Trophoblast cell (in vitro differentiated cells and primary cell): ENCODE data around the gene KCNMA1.

Experiments
- DNase-seq, 2 donors: peaks; one replicate each; pipeline ENCODE4 v3.0.0-alpha.2; 2016
- H2AFZ ChIP-seq: 2 replicates; pipeline ENCODE4 v1.6.1; 2013; ENCODE audit warnings: low read length, moderate library complexity, mild to moderate bottlenecking; ENCODE audit not compliant: insufficient read depth, poor library complexity
- H2AK5ac ChIP-seq: 2 replicates; pipeline ENCODE4 v1.6.1; 2013; ENCODE audit warnings: mild to moderate bottlenecking, low read length
- H2BK120ac ChIP-seq: 2 replicates; pipeline ENCODE4 v1.6.1; 2013; ENCODE audit warnings: low read length, mild to moderate bottlenecking, moderate library complexity; ENCODE audit not compliant: insufficient read depth, poor library complexity
- H2BK12ac ChIP-seq: 2 replicates; pipeline ENCODE4 v1.6.1; 2013; ENCODE audit warnings: mild to moderate bottlenecking, low read length, moderate library complexity
- H2BK5ac ChIP-seq: 2 replicates; pipeline ENCODE4 v1.6.1; 2013; ENCODE audit warnings: low read length, low read depth, moderate library complexity, mild to moderate bottlenecking; ENCODE audit not compliant: poor library complexity
- H3K14ac ChIP-seq: 2 replicates; pipeline ENCODE4 v1.6.1; 2013; ENCODE audit warnings: mild to moderate bottlenecking, low read length
- H3K18ac ChIP-seq: 2 replicates; pipeline ENCODE4 v1.6.1; 2013; ENCODE audit warnings: mild to moderate bottlenecking, low read length
- H3K23ac ChIP-seq: 2 replicates; pipeline ENCODE4 v1.6.1; 2013; ENCODE audit warnings: low read length
- H3K27ac ChIP-seq: 2 replicates; pipeline ENCODE4 v1.5.1; 2013; ENCODE audit warnings: low read depth, mild to moderate bottlenecking, inconsistent platforms, low read length, moderate library complexity
- H3K27me3 ChIP-seq: 2 replicates; pipeline ENCODE4 v1.6.1; 2013; ENCODE audit warnings: inconsistent platforms, mild to moderate bottlenecking, low read length, moderate library complexity; ENCODE audit not compliant: insufficient read depth
- H3K36me3 ChIP-seq, 2 experiments: 1 replicate in 1 of 2; 2 replicates in 1 of 2; pipeline ENCODE4 v1.6.1; 2013; ENCODE audit warnings: low read length in 2 of 2, mild to moderate bottlenecking in 2 of 2, moderate library complexity in 1 of 2; ENCODE audit not compliant: insufficient read depth in 2 of 2, control insufficient read depth in 1 of 2
- H3K4ac ChIP-seq: 2 replicates; pipeline ENCODE4 v1.6.1; 2013; ENCODE audit warnings: low read depth, mild to moderate bottlenecking, low read length, moderate library complexity
- H3K4me1 ChIP-seq, 2 experiments: 1 replicate in 1 of 2; 2 replicates in 1 of 2; pipeline ENCODE4 v1.6.1; 2013; ENCODE audit warnings: low read length in 2 of 2, mild to moderate bottlenecking in 2 of 2, moderate library complexity in 1 of 2; ENCODE audit not compliant: insufficient read depth in 2 of 2, control insufficient read depth in 1 of 2
- H3K4me2 ChIP-seq: 2 replicates; pipeline ENCODE4 v1.6.1; 2013; ENCODE audit warnings: inconsistent platforms, mild to moderate bottlenecking, low read length, moderate library complexity
- H3K4me3 ChIP-seq: 2 replicates; pipeline ENCODE4 v1.5.1; 2013; ENCODE audit warnings: mild to moderate bottlenecking, low read depth, low read length, inconsistent platforms
- H3K79me1 ChIP-seq: one replicate; pipeline ENCODE4 v1.6.1; 2013; ENCODE audit warnings: low read length
- H3K79me2 ChIP-seq: 2 replicates; pipeline ENCODE4 v1.6.1; 2013; ENCODE audit warnings: low read length, mild to moderate bottlenecking; ENCODE audit not compliant: control insufficient read depth, insufficient read depth, poor library complexity
- H3K9ac ChIP-seq: 2 replicates; pipeline ENCODE4 v1.6.1; 2013; ENCODE audit warnings: mild to moderate bottlenecking, low read length
- H3K9me3 ChIP-seq: 2 replicates; pipeline ENCODE4 v1.6.1; 2013; ENCODE audit warnings: low read depth, mild to moderate bottlenecking, control low read depth, inconsistent platforms, low read length; ENCODE audit not compliant: insufficient read depth
- H4K12ac ChIP-seq: 2 replicates; pipeline ENCODE4 v1.6.1; 2013; ENCODE audit warnings: low read depth, mild to moderate bottlenecking, low read length, moderate library complexity
- H4K8ac ChIP-seq: 2 replicates; pipeline ENCODE4 v1.6.1; 2013; ENCODE audit warnings: low read depth, mild to moderate bottlenecking, low read length, moderate library complexity
- H4K91ac ChIP-seq: one replicate; pipeline ENCODE4 v1.6.1; 2013; ENCODE audit warnings: low read depth, mild to moderate bottlenecking, low read length, moderate library complexity
- WGBS: extraction: QIAGEN DNeasy Blood & Tissue Kit; methylation state at CpG from one replicate; pipeline ENCODE4 v1.1.7; 2013; ENCODE audit warnings: missing lambda C conversion rate; ENCODE audit not compliant: insufficient read length, insufficient coverage; ENCODE audit errors: extremely low coverage; 5-methylcytosine and 5-hydroxymethylcytosine counted together

The KCNMA1 gene

GRCh38 chr10:77236029-77236428 is 401.6 kb downstream of the KCNMA1 start:
- no peak for DNase-seq
- Histone ChIP-seq H2AFZ (no peak overlapping the region), H4K91ac (no peak overlapping the region), H3K4me1 (peaks cover 14 to 24% of the 10 kb centered on the region in 2 experiments), H2BK12ac (peak overlapping the region; percentile 68), H3K18ac (peak overlapping the region; percentile 32), H3K4me2 (no peak overlapping the region), H3K23ac (no peak overlapping the region), H3K27me3 (no peaks in the 10 kb centered on the region), H2AK5ac (no peak overlapping the region), H3K27ac (no peak overlapping the region), H3K4me3 (no peak overlapping the region), H3K36me3 (no peaks in the 10 kb centered on the region), H3K4ac (no peak overlapping the region), H4K8ac (no peak overlapping the region), H3K79me1 (peaks cover 27% of the 10 kb centered on the region), H3K9ac (no peak overlapping the region), H3K9me3 (no peaks in the 10 kb centered on the region), H4K12ac (no peak overlapping the region), H2BK5ac (peak overlapping the region; percentile 6), H3K14ac (peak overlapping the region; percentile 35), H2BK120ac (peak overlapping the region; percentile 33), H3K79me2 (no peaks in the 10 kb centered on the region)
- no CpG with 5 or more reads among the region's 9 CpGs for WGBS

- H3K36me3 ChIP-seq, result no peaks in the 10 kb centered on the region
- no peak overlapping the region for H4K91ac ChIP-seq
- no peak overlapping the region for H3K9ac ChIP-seq
- no CpG with 5 or more reads among the region's 1 CpG for WGBS
- no peak overlapping the region for H3K4me2 ChIP-seq
- H3K79me1 ChIP-seq, result peaks cover 23% of the 10 kb centered on the region
- no peak overlapping the region for H3K4me3 ChIP-seq
- H3K27ac ChIP-seq, result no peak overlapping the region
- peaks cover 15 to 21% of the 10 kb centered on the region in 2 experiments for H3K4me1 ChIP-seq
- H3K4ac ChIP-seq, result no peak overlapping the region
- no peaks in the 10 kb centered on the region for H3K27me3 ChIP-seq
- no peak for DNase-seq
- no peak overlapping the region for H2BK12ac ChIP-seq
- H3K14ac ChIP-seq, result no peak overlapping the region
- H4K8ac ChIP-seq, result no peak overlapping the region
- H3K9me3 ChIP-seq, result no peaks in the 10 kb centered on the region
- no peak overlapping the region for H3K23ac ChIP-seq
- no peak overlapping the region for H4K12ac ChIP-seq
- no peak overlapping the region for H2AFZ ChIP-seq
- H2AK5ac ChIP-seq, result no peak overlapping the region
- H3K79me2 ChIP-seq, result no peaks in the 10 kb centered on the region
- H3K18ac ChIP-seq, result no peak overlapping the region
- H2BK5ac ChIP-seq, result no peak overlapping the region
- no peak overlapping the region for H2BK120ac ChIP-seq
Observed at GRCh38 chr10:77234599-77234998, 403.0 kb downstream of the KCNMA1 start.

- peak; percentile 84 to 91 for DNase-seq
- WGBS, result no CpG with 5 or more reads among the region's 7 CpGs
Observed at GRCh38 chr10:77233466-77233865, 404.1 kb downstream of the KCNMA1 start.

GRCh38 chr10:77231884-77232610 is 405.6 kb downstream of the KCNMA1 start:
- no peak overlapping the region for H3K4ac ChIP-seq
- no peak overlapping the region for H4K8ac ChIP-seq

More at GRCh38 chr10:77233466-77233865, 404.1 kb downstream of the KCNMA1 start:
- Histone ChIP-seq H3K9ac (no peak overlapping the region), H2BK120ac (no peak overlapping the region), H3K4me3 (no peak overlapping the region), H3K79me1 (peaks cover 25% of the 10 kb centered on the region), H2BK5ac (no peak overlapping the region), H3K36me3 (no peaks in the 10 kb centered on the region), H2AK5ac (no peak overlapping the region), H4K12ac (no peak overlapping the region), H4K8ac (no peak overlapping the region), H4K91ac (no peak overlapping the region), H3K14ac (no peak overlapping the region), H2BK12ac (no peak overlapping the region), H2AFZ (no peak overlapping the region), H3K9me3 (no peaks in the 10 kb centered on the region), H3K4me2 (no peak overlapping the region), H3K4me1 (peaks cover 14 to 18% of the 10 kb centered on the region in 2 experiments), H3K4ac (no peak overlapping the region), H3K27ac (no peak overlapping the region), H3K27me3 (no peaks in the 10 kb centered on the region), H3K18ac (no peak overlapping the region), H3K23ac (no peak overlapping the region), H3K79me2 (no peaks in the 10 kb centered on the region)

More at GRCh38 chr10:77231884-77232610, 405.6 kb downstream of the KCNMA1 start:
- no CpG with 5 or more reads among the region's 3 CpGs for WGBS
- H3K4me2 ChIP-seq, result no peak overlapping the region
- H2BK12ac ChIP-seq, result no peak overlapping the region
- H2BK5ac ChIP-seq, result no peak overlapping the region
- H3K36me3 ChIP-seq, result no peaks in the 10 kb centered on the region
- H4K91ac ChIP-seq, result no peak overlapping the region
- no peaks in the 10 kb centered on the region for H3K27me3 ChIP-seq
- no peak overlapping the region for H3K23ac ChIP-seq
- H3K4me1 ChIP-seq, result peaks cover 6 to 7% of the 10 kb centered on the region in 2 experiments
- no peaks in the 10 kb centered on the region for H3K79me2 ChIP-seq
- no peak overlapping the region for H4K12ac ChIP-seq
- DNase-seq, result no peak
- H3K14ac ChIP-seq, result no peak overlapping the region
- H3K27ac ChIP-seq, result no peak overlapping the region
- H3K9me3 ChIP-seq, result no peaks in the 10 kb centered on the region
- no peak overlapping the region for H3K9ac ChIP-seq
- no peak overlapping the region for H3K4me3 ChIP-seq
- H2AFZ ChIP-seq, result no peak overlapping the region
- no peak overlapping the region for H2BK120ac ChIP-seq
- peak overlapping the region; percentile 19 for H2AK5ac ChIP-seq
- H3K79me1 ChIP-seq, result peaks cover 20% of the 10 kb centered on the region
- H3K18ac ChIP-seq, result no peak overlapping the region
